GM21723 (cell line): ENCODE results near the gene LRIG3.
"Not testable (repeated sequence)": the region's sequence is repeated elsewhere in the genome, so short reads cannot be mapped to it uniquely, and the experiment has no call there.

Experiments
- ATAC-seq: cut with Tn5 transposase; IDR thresholded peaks from one replicate; pipeline ENCODE4 v1.9.1; 2021; ENCODE audit warnings: mild to moderate bottlenecking, moderate library complexity; ENCODE audit not compliant: unreplicated experiment

Gene LRIG3

DNA sequence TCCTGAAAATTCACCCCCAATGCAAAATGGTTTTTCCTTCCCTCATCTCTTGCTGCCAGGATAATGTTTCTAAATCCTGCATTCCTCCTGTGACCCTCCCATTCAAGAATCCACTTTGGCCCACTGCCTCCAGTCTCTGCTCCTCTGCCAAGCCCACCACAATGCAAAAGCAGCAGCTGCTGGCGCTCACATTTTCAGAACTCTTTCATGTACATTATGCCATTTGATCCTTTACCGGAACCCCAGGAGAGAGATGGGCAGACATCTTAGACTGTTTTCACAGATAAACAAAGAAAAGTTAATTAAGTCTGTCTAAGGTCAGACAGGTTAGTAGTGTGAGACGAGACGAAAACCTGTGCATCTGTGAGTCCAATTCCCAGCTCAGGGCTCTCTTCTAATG, 12.9 kb downstream of the LRIG3 start:
- no peak for ATAC-seq

DNA sequence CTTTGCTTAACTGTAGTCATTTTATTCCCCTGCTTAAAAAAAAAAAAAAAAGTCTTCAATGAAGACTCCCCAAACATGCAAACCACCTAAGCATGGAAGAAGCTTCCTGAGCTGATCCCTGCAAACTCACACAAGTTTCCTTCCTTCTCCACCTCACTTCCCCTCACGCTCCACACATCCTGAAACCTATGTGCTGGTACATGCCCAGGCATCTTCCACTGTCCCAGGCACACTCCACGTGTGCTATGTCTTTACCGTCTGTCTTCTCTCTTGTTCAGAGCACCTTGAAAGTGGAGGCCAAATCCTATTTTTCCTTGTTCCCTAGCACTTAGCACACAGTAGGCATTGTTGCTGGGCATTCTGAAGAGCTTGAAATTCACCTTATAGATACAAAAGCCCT, 13.4 kb downstream of the LRIG3 start:
- ATAC-seq: no peak

DNA sequence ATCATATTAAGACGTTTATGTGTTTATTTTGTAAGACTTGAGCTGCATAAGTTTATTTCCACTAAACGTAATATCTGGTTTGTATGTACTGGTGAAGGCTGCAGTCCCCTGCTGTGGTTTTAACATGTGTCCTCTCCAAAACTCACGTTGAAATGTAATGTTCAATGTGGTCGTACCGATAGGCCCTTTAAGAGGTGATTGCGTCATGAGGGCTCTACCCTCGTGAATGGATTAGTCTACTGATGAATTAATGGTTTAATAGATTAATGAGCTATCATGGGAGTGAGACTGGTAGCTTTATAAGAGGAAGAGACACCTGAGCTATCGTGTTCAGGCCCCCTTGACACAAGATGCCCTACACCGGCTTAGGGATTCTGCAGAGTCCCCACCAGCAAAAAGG, 14.9 kb downstream of the LRIG3 start:
- ATAC-seq: no peak

- not testable (repeated sequence) for ATAC-seq
These were observed 17.6 kb downstream of the LRIG3 start for GRCh38 chr12:58902726-58903125.

DNA sequence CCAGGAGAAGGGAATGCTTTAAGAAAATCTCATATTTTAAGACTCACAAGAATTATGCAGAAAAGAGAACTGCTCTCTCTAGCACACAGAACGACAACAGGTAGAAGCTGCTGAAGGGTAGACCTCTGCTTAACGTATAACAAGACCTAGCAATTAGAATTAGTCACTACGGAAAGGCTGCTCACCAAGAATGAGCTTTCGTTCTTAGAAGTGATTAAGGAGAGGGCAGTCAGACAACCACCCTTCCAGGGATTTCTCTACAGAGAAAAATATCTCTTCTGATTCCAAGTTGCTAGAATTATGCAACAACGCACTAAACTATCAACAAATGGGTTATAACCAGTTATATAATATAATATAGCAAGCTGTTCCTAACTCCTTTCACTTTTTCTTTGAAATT, 18.6 kb downstream of the LRIG3 start:
- no peak for ATAC-seq

- no peak for ATAC-seq
These were observed 22.3 kb downstream of the LRIG3 start for GRCh38 chr12:58897969-58898368.

- ATAC-seq: no peak
These were observed 24.0 kb downstream of the LRIG3 start for GRCh38 chr12:58896278-58896677.

DNA sequence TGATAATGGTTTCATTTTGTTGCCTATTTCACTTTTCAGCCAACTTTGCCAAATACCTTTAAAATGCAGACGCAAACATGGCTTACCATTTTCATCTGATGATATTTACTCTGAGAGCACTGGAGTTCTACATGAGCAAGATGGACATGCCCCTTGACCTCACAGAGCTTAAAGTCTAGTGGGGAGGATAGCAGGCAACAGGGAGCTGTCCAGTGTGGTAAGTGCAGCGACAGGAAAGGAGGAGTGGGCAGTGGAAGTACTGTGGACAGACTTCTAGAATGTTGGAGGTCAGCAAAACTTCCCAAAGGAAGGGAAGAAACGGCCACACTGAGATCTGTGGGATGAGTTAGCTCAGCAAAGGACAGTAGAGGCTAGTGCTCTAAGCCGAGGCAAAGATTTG, 25.3 kb downstream of the LRIG3 start:
- ATAC-seq: no peak

DNA sequence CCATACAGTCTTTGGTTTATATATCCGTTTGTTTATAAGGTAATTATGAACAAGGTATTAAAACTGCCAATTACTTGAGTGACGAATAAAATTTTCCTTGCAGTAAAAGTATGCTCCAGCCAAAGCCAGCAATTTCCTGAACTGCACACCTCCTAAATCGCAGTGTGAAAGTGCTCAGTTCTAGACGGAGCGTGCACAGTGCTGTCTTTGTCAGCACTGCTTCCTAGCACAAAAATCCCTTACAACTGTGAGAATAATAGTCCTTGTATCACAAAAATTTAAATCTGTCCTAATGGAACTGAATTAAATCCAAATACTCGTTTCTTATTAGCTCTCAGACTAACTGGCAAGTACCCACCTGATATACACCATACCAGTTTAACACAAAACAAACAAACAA, 26.3 kb downstream of the LRIG3 start:
- ATAC-seq: no peak

DNA sequence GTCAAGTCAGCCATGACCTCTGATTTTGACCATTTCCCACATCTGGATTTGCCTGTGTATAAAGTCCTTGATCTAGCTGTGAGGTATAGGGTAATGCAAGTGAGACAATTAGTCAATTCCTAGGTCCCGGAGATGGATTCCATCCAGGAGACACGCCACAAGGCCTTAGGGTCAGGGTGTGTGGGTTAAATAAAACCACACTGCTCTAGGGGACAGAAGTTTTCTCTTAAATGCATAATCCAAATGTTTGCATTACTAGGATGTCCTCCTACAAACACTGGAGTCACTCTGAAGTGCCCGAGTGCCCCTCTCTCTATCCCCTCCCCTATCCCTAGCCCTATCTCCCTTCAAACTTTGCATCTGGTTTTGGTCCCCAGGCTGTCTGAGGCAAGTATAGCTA, 26.8 kb downstream of the LRIG3 start:
- no peak for ATAC-seq

DNA sequence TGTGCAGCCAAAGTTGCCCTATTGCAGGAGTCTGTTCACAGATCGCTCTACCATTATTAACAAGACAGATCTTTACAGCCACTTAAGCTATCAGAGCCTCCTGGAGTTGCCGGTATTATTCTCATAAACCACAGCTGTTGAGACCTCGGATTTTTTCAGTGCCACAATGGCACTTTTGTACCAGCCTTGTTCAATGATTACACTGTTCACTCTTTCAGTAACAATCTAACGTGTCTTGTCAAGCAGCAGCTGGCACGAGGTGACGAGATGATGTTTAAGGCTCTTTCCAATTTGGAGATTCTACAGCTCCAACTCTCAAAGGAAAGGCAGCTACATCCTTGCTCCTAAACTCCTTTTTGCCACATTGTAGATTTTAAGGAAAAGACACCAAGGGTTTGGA, 30.7 kb downstream of the LRIG3 start:
- ATAC-seq: no peak

GRCh38 chr12:58888131-58888783, 32.0 kb downstream of the LRIG3 start:
- no peak for ATAC-seq

DNA sequence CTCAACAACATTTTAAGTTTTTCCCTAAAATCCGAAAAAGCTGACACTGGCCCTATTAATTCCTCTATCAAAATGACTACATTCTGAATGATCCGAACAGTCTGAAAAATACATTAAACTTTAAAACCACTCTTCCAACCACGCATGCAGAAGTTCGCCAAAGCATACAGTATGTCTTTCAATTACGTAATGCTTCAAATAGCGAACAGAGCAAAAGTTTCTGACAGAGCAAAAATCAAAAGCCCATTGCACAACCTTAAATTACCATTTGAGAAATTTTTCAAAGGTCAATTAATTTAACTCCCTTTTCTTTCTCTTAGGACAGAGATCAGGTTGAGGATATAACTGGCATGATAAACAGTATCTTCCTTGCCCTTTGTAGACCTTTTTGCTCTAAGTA, 33.2 kb downstream of the LRIG3 start:
- no peak for ATAC-seq

GRCh38 chr12:58886474-58886873, 33.8 kb downstream of the LRIG3 start:
- ATAC-seq: no peak

GRCh38 chr12:58884916-58885315, 35.4 kb downstream of the LRIG3 start:
- ATAC-seq: no peak

DNA sequence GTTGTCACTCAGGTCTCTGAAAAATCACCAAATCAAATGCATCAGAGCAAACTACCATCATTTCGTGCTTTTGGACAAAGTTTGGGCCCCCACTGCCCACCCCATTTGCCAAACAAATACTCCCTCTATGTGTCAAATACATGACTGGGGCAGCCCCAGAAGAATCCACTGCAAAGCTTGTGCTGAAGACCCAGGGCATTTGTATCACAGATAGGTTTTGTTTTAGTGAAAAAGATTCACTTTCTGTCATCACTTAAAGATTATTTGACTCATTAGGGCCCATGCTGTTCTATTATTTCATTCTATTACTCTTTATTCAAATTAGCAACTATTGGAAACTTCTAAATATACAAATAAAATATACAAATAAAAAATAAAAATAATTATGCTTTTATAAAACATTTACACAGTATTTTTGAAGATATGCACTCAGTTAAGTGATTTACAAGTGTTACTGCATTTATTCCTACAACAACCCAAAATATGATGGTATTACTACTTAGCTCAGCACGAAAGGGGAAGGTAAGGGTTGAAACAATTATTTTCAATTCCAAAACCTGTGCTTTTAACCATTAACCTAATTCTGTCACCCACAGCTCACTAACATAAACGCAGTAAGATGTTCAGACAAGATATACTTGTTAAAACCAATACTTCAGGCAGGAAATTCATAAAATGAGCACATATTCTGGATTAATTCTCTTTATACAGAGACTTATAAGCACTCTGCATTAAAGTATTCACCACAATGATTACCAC, 36.5 kb downstream of the LRIG3 start:
- no peak for ATAC-seq

GRCh38 chr12:58882826-58883225, 37.5 kb downstream of the LRIG3 start:
- ATAC-seq: no peak

DNA sequence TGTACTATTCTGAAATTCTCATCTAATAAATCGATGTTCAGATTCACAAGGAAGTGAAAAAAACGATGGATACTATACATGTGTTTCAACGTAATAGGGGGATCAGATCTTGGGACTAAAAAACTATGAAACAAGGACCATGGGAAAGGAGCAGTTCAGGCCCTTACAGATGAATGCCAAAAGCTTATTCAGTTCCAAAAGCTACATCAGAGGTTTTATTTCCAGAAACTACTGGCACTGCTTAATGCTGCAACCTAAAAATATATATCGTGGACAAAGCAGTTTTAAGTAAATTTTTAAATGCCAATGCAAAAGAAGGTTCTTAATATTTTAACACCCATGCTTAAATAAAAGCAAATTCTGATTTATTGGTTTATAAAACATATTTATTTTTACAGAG, 38.5 kb downstream of the LRIG3 start:
- ATAC-seq: no peak

DNA sequence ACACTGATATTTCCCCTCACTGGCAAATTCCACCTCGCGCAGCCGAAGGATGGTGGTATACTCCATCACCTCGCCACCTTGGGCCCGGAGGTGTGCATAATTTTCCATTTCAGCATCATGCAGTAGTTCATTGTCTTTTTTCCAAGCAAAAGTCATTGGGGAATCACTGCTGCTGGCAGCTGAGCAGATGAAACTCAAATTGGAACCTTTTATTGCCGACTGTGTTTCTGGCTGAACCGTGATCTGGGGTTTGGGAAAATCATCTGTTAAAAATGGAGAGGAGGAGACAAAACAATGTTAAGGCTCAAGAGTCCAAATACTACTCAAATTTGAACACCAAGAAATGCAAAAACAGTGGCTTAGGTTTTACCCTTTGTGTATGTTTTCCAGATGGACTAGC, 39.7 kb downstream of the LRIG3 start:
- no peak for ATAC-seq

- ATAC-seq: no peak
These were observed 43.0 kb downstream of the LRIG3 start for GRCh38 chr12:58877243-58877743.

GRCh38 chr12:58873496-58873895, 46.8 kb downstream of the LRIG3 start:
- ATAC-seq: no peak

GRCh38 chr12:58871556-58871955, 48.7 kb downstream of the LRIG3 start:
- no peak for ATAC-seq

GRCh38 chr12:58870595-58870994, 49.7 kb downstream of the LRIG3 start:
- no peak for ATAC-seq
